ENCODE data around the gene PRKD2. TPM values are rescaled to one million over a fixed set of nuclear protein-coding genes. Genes with fewer than 3 reads are reported as not detected.

PRKD2 gene
- total RNA-seq, 1 donor from 2014 or later = 56.8 TPM

DNA sequence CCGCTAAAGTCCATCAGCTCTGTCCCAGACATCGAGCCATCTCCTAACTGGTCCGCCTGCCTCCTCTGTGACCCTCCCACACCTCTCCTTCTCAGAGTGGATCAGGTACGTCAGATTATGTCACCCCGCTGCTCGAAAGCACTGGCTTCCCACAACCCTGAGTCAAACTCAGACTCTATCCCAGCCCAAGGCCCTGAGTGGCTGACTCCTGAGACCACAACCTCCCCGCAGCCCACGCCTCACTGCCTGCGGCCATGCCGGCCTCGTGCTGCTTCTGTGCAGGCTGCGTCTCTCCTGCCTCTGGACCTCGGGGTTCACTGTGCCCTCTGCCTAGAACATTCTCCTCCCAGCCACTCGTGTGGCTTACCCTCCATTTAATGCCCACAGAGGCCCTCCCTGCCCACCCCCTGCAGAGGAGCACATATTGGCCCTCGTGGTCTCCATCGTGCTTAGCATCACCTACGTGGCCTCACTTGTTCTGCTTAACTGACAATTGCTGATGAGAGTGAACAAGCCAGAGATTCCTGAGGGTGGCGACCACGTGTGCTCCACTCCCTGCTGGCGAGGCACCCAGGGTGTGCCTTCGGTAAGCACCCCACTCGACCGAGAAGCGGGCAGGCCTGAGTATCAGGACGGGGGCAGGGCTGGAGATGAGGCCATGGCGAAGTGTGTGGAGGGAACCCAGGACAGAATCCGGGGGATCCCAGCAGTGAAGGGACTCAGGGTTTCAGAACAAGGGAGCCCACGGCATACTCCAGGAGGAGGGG is 15.4 kb upstream of the PRKD2 start:
- no peak for TF ChIP-seq CTCF (conservative IDR thresholded peaks at IDR 0.05)
- peaks cover 11% of the 10 kb centered on the region for H3K36me3 Mint-ChIP-seq
- H3K9me3 Mint-ChIP-seq = no peaks in the 10 kb centered on the region
- H3K4me1 Mint-ChIP-seq (ENCODE audit: unreplicated experiment) = peaks cover 22% of the 10 kb centered on the region
- H3K4me3 Mint-ChIP-seq = no peak overlapping the region
- no peak overlapping the region for H3K27ac Mint-ChIP-seq
- no peaks in the 10 kb centered on the region for H3K27me3 Mint-ChIP-seq
- DNase-seq (ENCODE audit: extremely low spot score, unreplicated experiment) = no peak

GRCh38 chr19:46731584-46731983 is 14.7 kb upstream of the PRKD2 start:
- H3K27me3 Mint-ChIP-seq = no peaks in the 10 kb centered on the region
- peaks cover 11% of the 10 kb centered on the region for H3K36me3 Mint-ChIP-seq
- no peak for DNase-seq (ENCODE audit: extremely low spot score, unreplicated experiment)
- peak overlapping the region; percentile 88 for H3K27ac Mint-ChIP-seq
- TF ChIP-seq CTCF (conservative IDR thresholded peaks at IDR 0.05) = no peak
- no peaks in the 10 kb centered on the region for H3K9me3 Mint-ChIP-seq
- H3K4me3 Mint-ChIP-seq = no peak overlapping the region
- peaks cover 22% of the 10 kb centered on the region for H3K4me1 Mint-ChIP-seq (ENCODE audit: unreplicated experiment)

DNA sequence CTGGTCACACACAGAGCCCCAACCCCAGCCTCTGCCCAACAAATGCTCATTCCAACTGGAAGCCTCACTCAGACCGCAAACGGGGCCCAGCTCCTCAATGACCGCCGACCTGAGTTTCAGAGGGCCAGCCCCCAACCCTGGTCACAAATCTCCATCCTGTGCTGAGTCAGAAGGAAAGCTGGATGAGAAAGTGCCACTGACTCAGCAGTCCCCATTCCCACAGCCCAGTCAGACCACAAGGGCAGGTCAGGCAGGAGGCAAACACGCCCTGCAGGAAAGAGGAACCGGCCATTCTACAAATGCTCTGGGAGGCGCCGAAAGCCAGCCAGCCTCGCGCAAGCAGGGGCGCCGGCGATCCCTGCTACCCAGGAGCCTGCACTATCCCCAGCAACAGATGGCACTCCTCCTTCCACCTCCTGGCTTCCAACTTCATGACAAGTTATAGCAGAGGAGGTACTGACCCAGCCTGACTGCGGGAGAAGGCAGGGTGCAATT is 14.1 kb upstream of the PRKD2 start:
- Mint-ChIP-seq H3K4me3 (no peak overlapping the region), H3K27ac (peak overlapping the region; percentile 88), H3K27me3 (no peaks in the 10 kb centered on the region), H3K9me3 (no peaks in the 10 kb centered on the region), H3K36me3 (peaks cover 11% of the 10 kb centered on the region), H3K4me1 (ENCODE audit: unreplicated experiment) (peaks cover 22% of the 10 kb centered on the region)
- no peak for DNase-seq (ENCODE audit: extremely low spot score, unreplicated experiment)
- no peak for TF ChIP-seq CTCF (conservative IDR thresholded peaks at IDR 0.05)

DNA sequence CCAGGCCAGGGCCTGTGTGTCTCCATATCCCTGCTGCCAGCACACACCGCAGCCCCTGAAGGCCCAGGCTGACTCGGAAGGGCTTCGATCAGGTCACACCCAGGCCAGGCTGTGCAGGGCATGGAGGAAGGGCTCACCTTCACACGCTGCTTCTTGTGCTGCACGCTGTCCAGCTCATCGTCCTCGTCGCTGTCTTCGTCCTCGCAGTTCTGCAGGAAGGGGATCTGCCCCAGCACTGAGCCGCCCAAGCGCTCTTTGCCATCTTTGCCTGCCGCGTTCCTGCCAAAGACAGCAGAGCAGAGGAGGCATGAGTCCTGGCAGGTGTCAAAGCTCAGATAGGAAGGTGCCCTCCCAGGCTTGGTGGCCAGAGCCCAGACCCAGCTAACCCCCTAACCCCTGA is 13.7 kb upstream of the PRKD2 start:
- Mint-ChIP-seq H3K27ac (peak overlapping the region; percentile 88), H3K27me3 (no peaks in the 10 kb centered on the region), H3K9me3 (no peaks in the 10 kb centered on the region), H3K4me1 (ENCODE audit: unreplicated experiment) (peaks cover 22% of the 10 kb centered on the region), H3K4me3 (no peak overlapping the region), H3K36me3 (peaks cover 11% of the 10 kb centered on the region)
- no peak for DNase-seq (ENCODE audit: extremely low spot score, unreplicated experiment)
- no peak for TF ChIP-seq CTCF (conservative IDR thresholded peaks at IDR 0.05)

DNA sequence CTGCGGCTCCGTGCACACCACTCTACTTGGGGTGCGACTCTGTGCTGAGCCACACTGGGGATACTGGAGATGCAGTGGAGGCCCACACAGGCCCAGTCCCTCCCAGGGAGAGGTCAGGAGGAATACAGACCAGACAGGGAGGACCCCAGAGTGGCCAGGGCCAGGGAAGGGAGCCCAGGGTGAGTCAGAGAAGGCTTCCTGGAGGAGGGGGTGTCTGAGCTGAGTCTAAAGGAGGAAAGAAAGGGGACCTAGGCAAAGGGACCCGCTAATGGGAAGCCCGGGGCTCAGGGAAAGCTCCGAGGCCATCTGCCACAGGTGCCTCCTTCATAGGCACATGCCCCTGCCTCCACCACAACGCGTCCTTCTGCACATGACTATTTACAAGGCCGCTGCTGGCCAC is 13.3 kb upstream of the PRKD2 start:
- H3K4me1 Mint-ChIP-seq (ENCODE audit: unreplicated experiment) = peaks cover 22% of the 10 kb centered on the region
- DNase-seq (ENCODE audit: extremely low spot score, unreplicated experiment) = no peak
- no peaks in the 10 kb centered on the region for H3K27me3 Mint-ChIP-seq
- H3K4me3 Mint-ChIP-seq = no peak overlapping the region
- H3K9me3 Mint-ChIP-seq = no peaks in the 10 kb centered on the region
- TF ChIP-seq CTCF (conservative IDR thresholded peaks at IDR 0.05) = no peak
- H3K27ac Mint-ChIP-seq = no peak overlapping the region
- H3K36me3 Mint-ChIP-seq = peaks cover 11% of the 10 kb centered on the region

Measured in type B pancreatic cell (in vitro differentiated cells).